ENCODE results near the gene DOK3. TPM values are rescaled to one million over a fixed set of nuclear protein-coding genes. Genes with fewer than 3 reads are reported as not detected.

Gene DOK3
- total RNA-seq, 1 experiment from 2014 or later: 12.4 TPM

GRCh38 chr5:177473443-177474001 lies 36.1 kb downstream of the DOK3 start, which contains the start of gene DBN1:
Gene DBN1 (minus strand): TSS chr5:177473634. CDS start chr5:177473521, 113 bp downstream.
- DNase-seq (ENCODE audit: low read depth, low spot score) (no peak), ATAC-seq (peak; percentile 77)
- Histone ChIP-seq H3K36me3 (ENCODE audit: control insufficient read depth, insufficient read depth, low read length) (no peaks in the 10 kb centered on the region; the same call in 1 of the 2 replicates), H3K4me3 (ENCODE audit: low read depth in 2 of 2, low read length in 2 of 2) (peak within 1 kb of the TSS; percentile 75 to 78), H3K9me3 (ENCODE audit: control insufficient read depth, insufficient read depth, low read depth, low read length) (no peaks in the 10 kb centered on the region), H3K4me1 (ENCODE audit: control insufficient read depth, insufficient read depth, low read length) (peaks cover 34% of the 10 kb centered on the region), H3K27me3 (ENCODE audit: control insufficient read depth, insufficient read depth, low read length) (no peaks in the 10 kb centered on the region), H3K27ac (ENCODE audit: low read length) (peak within 1 kb of the TSS; percentile 85)
- TF ChIP-seq REST (IDR thresholded peaks at IDR 0.05; ENCODE audit: insufficient read depth in 1 of 2, low read depth in 2 of 2, low read length in 1 of 2): no peak
- TF ChIP-seq POLR2AphosphoS5 (IDR thresholded peaks at IDR 0.05; ENCODE audit: low read depth, low read length): peak; percentile 34; the same call in 1 of the 2 replicates
- ChIA-PET POLR2A (interaction anchor here (0.8 kb wide), 1 partner anchor 71 kb away, joined by 3 read pairs; no protein-coding TSS in a partner anchor), CTCF (no interaction called here)
- no TSS peak for BruUV-seq (replicated peaks)
- intact Hi-C loops (cut with micrococcal nuclease; ENCODE audit: unreplicated experiment) (no loop called here), in situ Hi-C loops (cut with HindIII; ENCODE audit: low pct_unique_long_range_greater_than_20kb, low sequenced_read_pairs) (no loop called here)

- no TSS peak for BruUV-seq (replicated peaks)
- H3K27ac ChIP-seq (ENCODE audit: low read length): peak overlapping the region; percentile 79
- H3K27me3 ChIP-seq (ENCODE audit: control insufficient read depth, insufficient read depth, low read length): no peaks in the 10 kb centered on the region
- TF ChIP-seq CTCF (IDR thresholded peaks at IDR 0.05) (no peak), POLR2AphosphoS5 (IDR thresholded peaks at IDR 0.05; ENCODE audit: low read depth, low read length) (no peak), SIN3A (IDR thresholded peaks at IDR 0.05; ENCODE audit: borderline replicate concordance, insufficient read depth, low read depth, low read length) (peak; percentile 37; the same call in 1 of the 2 replicates), REST (IDR thresholded peaks at IDR 0.05; ENCODE audit: insufficient read depth in 1 of 2, low read depth in 2 of 2, low read length in 1 of 2) (no peak)
- no peaks in the 10 kb centered on the region for H3K9me3 ChIP-seq (ENCODE audit: control insufficient read depth, insufficient read depth, low read depth, low read length)
- no peak for DNase-seq (ENCODE audit: low read depth, low spot score)
- H3K36me3 ChIP-seq (ENCODE audit: control insufficient read depth, insufficient read depth, low read length): no peaks in the 10 kb centered on the region; the same call in 1 of the 2 replicates
- H3K4me1 ChIP-seq (ENCODE audit: control insufficient read depth, insufficient read depth, low read length): peaks cover 34% of the 10 kb centered on the region
- peak; percentile 60 for ATAC-seq
- intact Hi-C loops (cut with micrococcal nuclease; ENCODE audit: unreplicated experiment): no loop called here
- ChIA-PET POLR2A (interaction anchor here (0.5 to 1.2 kb wide), 4 partner anchors 9 to 70 kb away, joined by 3 to 6 read pairs (median 4); partner anchors contain the start of gene PDLIM7), CTCF (interaction anchor here (0.7 kb wide), 1 partner anchor 15 kb away, joined by 6 read pairs; no protein-coding TSS in a partner anchor)
- in situ Hi-C loops (cut with HindIII; ENCODE audit: low pct_unique_long_range_greater_than_20kb, low sequenced_read_pairs): no loop called here
- H3K4me3 ChIP-seq (ENCODE audit: low read depth in 2 of 2, low read length in 2 of 2): peak overlapping the region; percentile 75 to 78
Measured at GRCh38 chr5:177472460-177473442, 36.9 kb downstream of the DOK3 start.
